Measurements from ENCODE around the gene AS3MT. TPM values are rescaled to one million over a fixed set of nuclear protein-coding genes. Genes with fewer than 3 reads are reported as not detected.
"Not testable (repeated sequence)": the region's sequence is repeated elsewhere in the genome, so short reads cannot be mapped to it uniquely, and the experiment has no call there.

AS3MT gene
- total and polyA plus RNA-seq, 9 donors, result 1.5 to 32.8 (median 5.3) TPM

- H3K9me3 ChIP-seq, result no peaks in the 10 kb centered on the region
- no peak overlapping the region for H3K27ac ChIP-seq
- no peak for DNase-seq
- intact Hi-C loops (cut with DNase I), result no loop called here
- 77 to 85% (median 82%) methylated on average over 11 of the region's 11 CpGs for WGBS, 3 donors
- no peaks in the 10 kb centered on the region for H3K4me1 ChIP-seq (ENCODE audit: insufficient read depth)
- H3K27me3 ChIP-seq, result no peaks in the 10 kb centered on the region
- H3K36me3 ChIP-seq, result no peaks in the 10 kb centered on the region
- TF ChIP-seq CTCF (IDR thresholded peaks at IDR 0.05) (no peak), POLR2A (IDR thresholded peaks at IDR 0.05) (no peak), EP300 (IDR thresholded peaks at IDR 0.05) (no peak)
- H3K4me3 ChIP-seq, result no peak overlapping the region
Measured at GRCh38 chr10:102841827-102842345, 27.4 kb upstream of the AS3MT start.

- H3K4me3 ChIP-seq; intact Hi-C loops (cut with DNase I); H3K36me3 ChIP-seq; H3K27me3 ChIP-seq; H3K9me3 ChIP-seq; H3K27ac ChIP-seq; DNase-seq; H3K4me1 ChIP-seq (ENCODE audit: insufficient read depth): not testable (repeated sequence)
- WGBS, 3 donors, result 44 to 62% (median 51%) methylated on average over 8 of the region's 8 CpGs
Measured at GRCh38 chr10:102843139-102843538, 26.1 kb upstream of the AS3MT start.

DNA sequence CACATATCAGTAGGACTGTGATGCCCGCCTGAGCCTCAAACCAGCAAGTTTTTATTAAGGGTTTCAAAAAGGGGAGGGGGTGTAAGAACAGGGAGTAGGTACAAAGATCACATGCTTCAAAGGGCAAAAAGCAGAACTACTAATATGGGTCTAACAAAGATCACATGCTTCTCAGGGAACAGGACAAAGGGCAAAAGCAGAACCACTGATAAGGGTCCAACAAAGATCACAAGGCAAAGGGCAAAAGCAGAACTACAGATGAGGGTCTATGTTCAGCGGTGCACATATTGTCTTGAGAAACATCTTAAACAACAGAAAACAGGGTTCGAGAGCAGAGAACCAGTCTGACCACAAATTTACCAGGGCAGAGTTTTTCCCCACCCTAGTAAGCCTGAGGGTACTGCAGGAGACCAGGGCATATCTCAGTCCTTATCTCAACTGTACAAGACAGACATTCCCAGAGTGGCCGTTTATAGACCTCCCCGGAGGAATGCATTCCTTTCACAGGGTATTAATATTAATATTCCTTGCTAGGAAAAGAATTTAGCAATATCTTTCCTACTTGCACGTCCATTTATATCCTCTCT, 25.0 kb upstream of the AS3MT start:
- intact Hi-C loops (cut with DNase I); H3K27ac ChIP-seq; DNase-seq; H3K9me3 ChIP-seq; H3K36me3 ChIP-seq; H3K4me3 ChIP-seq; H3K27me3 ChIP-seq; H3K4me1 ChIP-seq (ENCODE audit: insufficient read depth): not testable (repeated sequence)
- WGBS, 3 donors, result 72 to 87% (median 84%) methylated on average over 6 of the region's 6 CpGs

DNA sequence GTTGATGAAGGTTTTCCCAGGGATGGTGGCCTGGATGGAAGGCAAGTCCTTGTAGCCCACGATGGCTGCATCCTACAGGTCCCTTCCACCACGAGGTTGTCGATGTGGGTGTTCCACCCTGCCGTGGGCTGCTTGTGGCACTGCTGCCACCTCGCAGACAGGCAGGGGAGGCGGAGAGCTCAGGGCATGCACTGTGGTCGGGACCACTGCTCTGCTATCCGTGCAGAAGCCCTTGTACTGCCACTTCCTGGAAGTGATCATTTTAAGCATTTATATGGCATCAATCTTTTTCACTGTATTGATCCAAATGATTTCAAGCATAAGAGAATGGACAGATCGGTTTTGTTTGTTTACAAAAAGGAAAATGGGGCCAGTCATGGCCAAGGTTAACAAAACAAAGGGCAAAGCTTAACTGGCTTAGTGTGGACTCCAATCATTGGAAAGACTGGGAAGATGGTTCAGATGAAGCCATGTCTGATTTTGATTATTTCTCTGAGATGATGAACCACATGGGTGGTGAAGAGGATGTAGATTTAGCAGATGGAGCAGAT, 23.8 kb upstream of the AS3MT start:
- Histone ChIP-seq H3K4me3 (no peak overlapping the region), H3K27me3 (no peaks in the 10 kb centered on the region), H3K36me3 (no peaks in the 10 kb centered on the region), H3K27ac (no peak overlapping the region), H3K9me3 (no peaks in the 10 kb centered on the region), H3K4me1 (ENCODE audit: insufficient read depth) (no peaks in the 10 kb centered on the region)
- no peak for DNase-seq
- TF ChIP-seq EP300 (IDR thresholded peaks at IDR 0.05) (no peak), CTCF (IDR thresholded peaks at IDR 0.05) (no peak), POLR2A (IDR thresholded peaks at IDR 0.05) (no peak)
- 81 to 85% (median 82%) methylated on average over 9 of the region's 9 CpGs for WGBS, 3 donors
- intact Hi-C loops (cut with DNase I), result no loop called here

GRCh38 chr10:102850025-102850518, 19.2 kb upstream of the AS3MT start:
- Histone ChIP-seq H3K4me1 (ENCODE audit: insufficient read depth) (peaks cover 4% of the 10 kb centered on the region), H3K9me3 (no peaks in the 10 kb centered on the region), H3K27me3 (no peaks in the 10 kb centered on the region), H3K36me3 (no peaks in the 10 kb centered on the region), H3K27ac (no peak overlapping the region), H3K4me3 (no peak overlapping the region)
- TF ChIP-seq EP300 (IDR thresholded peaks at IDR 0.05), result no peak
- no peak for TF ChIP-seq POLR2A (IDR thresholded peaks at IDR 0.05)
- TF ChIP-seq CTCF (IDR thresholded peaks at IDR 0.05), result no peak
- no peak for DNase-seq
- intact Hi-C loops (cut with DNase I), result no loop called here
- WGBS, 3 donors, result 82 to 88% (median 84%) methylated on average over 9 of the region's 9 CpGs

- DNase-seq; intact Hi-C loops (cut with DNase I): not testable (repeated sequence)
- 88 to 91% (median 91%) methylated on average over 7 of the region's 7 CpGs for WGBS, 3 donors
Measured at GRCh38 chr10:102853237-102853636, 16.0 kb upstream of the AS3MT start.

DNA sequence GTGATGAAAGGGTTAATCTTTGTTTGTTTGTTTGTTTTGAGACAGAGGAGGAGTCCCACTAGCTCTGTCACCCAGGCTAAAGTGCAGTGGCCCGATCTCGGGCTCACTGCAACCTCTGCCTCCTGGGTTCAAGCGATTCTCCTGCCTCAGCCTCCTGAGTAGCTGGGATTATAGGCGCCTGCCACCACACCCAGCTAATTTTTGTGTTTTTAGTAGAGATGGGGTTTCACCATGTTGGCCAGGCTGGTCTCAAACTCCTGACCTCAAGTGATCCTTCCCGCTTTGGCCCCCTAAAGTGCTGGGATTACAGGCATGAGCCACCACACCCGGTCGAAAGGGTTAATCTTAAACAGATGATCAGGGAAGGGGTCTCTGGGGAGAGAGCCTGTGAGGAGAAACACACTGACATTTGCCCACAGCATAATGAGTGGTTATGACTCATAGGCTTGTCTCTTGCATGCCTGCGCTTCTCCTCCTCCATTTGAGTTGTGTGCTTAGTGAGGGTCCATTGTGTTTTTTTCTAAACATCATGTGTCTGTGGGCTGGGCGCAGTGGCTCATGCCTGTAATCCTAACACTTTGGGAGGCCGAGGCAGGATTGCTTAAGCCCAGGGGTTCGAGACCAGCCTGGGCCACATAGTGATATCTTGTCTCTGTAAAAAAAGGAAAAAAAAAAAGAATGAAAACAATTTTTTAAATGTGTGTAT, 13.4 kb upstream of the AS3MT start:
- H3K27ac ChIP-seq; intact Hi-C loops (cut with DNase I): not testable (repeated sequence)
- 67 to 75% (median 68%) methylated on average over 11 of the region's 11 CpGs for WGBS, 3 donors

More at GRCh38 chr10:102853237-102853636, 16.0 kb upstream of the AS3MT start:
- H3K4me1 ChIP-seq (ENCODE audit: insufficient read depth); H3K36me3 ChIP-seq; H3K9me3 ChIP-seq; H3K27me3 ChIP-seq; H3K4me3 ChIP-seq; H3K27ac ChIP-seq: not testable (repeated sequence)

More for the DNA sequence above, 13.4 kb upstream of the AS3MT start:
- not testable (repeated sequence) for H3K4me3 ChIP-seq; H3K27me3 ChIP-seq; H3K36me3 ChIP-seq; DNase-seq; H3K4me1 ChIP-seq (ENCODE audit: insufficient read depth); H3K9me3 ChIP-seq

Measured in ovary (tissue), 9 donors.